Activated gamma-delta T cell (primary cell): Measurements from ENCODE around the gene NEK11.
"Not testable (repeated sequence)": the region's sequence is repeated elsewhere in the genome, so short reads cannot be mapped to it uniquely, and the experiment has no call there.

Source experiments
- DNase-seq: peaks from one replicate; lab custom pipeline; 2025; lab: John Stamatoyannopoulos, UW

Gene NEK11

DNA sequence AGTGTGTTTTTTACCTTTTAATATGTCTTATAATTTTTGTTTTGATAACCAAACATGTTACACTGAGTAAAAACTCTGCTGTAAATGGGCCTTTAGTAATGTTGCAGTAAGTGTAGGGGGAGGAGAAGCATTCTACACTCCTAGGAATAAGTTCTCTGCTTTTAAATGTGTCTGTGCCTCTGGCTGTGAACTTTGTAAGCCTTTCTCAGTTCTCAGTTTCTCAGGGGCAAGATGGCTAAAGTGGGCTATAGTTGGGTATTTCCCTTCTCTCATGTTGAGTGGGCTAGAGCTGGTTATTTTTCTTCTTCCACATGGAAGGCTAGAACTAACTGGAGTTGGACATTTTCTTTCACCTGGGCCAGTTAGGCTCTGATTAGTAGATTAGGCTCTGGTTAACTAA is 279.6 kb downstream of the NEK11 start:
- no peak for DNase-seq

GRCh38 chr3:131314318-131314717 is 287.6 kb downstream of the NEK11 start:
- DNase-seq: no peak

DNA sequence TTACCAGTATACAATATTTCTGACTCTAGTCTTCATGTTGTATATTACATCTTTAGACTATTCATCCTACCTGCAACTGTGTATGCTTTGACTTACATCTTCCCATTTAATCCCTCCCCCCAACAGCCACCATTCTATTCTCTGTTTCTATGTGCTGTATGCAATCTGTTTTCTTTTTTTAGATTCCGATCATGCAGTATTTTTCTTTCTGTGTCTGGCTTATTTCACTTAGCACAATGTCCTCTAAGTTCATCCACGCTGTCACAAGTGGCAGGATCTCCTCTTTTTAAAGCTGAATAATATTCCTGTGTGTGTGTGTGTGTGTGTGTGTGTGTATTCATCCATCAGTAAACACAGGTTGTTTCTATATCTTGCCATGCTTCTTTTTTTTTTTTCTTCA is 288.5 kb downstream of the NEK11 start:
- no peak for DNase-seq

GRCh38 chr3:131317667-131318066 is 291.0 kb downstream of the NEK11 start:
- no peak for DNase-seq

DNA sequence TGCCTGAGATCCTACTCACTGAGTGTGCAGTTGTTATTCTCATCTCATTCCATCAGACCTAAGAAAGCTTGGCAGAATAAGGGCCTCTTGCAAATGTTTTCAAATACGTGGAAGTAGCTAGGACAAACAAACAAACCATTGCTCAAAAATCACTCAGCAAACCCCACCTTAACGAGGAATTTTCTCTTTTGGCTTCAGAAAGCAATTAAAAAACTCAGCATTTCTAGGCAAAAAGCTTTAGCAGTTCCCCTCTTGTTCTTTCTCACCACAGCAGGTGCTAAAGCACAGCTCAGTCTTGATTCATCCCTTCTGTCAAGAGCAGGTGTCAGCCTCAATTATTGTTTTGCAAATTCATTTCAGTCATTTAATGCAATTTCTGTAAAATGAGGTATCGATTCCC is 296.3 kb downstream of the NEK11 start:
- no peak for DNase-seq

GRCh38 chr3:131323792-131324191 is 297.1 kb downstream of the NEK11 start:
- DNase-seq: no peak

GRCh38 chr3:131324923-131325322 is 298.2 kb downstream of the NEK11 start:
- DNase-seq: no peak

DNA sequence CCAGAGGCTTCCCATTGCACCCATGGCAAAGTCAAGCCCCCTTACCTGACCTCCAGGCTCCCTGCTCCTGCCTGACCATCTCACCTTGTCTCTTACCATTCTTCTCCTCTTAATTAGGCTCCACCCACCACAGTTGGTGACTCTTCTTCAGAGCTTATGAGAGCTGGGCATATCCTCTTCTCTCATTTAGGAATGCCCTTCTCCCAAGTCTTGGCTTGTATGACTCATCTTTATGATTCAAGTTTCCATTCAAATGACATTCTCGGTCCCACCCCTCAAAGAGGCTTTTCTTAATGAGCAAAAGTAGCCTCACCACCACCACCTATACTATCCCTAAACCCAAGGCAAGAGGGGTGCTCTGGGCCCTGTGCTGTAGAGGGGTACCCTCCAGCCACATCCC is 299.6 kb downstream of the NEK11 start:
- no peak for DNase-seq

- no peak for DNase-seq
These were observed 302.0 kb downstream of the NEK11 start for GRCh38 chr3:131328721-131329120.

GRCh38 chr3:131329774-131330173 is 303.1 kb downstream of the NEK11 start:
- no peak for DNase-seq

DNA sequence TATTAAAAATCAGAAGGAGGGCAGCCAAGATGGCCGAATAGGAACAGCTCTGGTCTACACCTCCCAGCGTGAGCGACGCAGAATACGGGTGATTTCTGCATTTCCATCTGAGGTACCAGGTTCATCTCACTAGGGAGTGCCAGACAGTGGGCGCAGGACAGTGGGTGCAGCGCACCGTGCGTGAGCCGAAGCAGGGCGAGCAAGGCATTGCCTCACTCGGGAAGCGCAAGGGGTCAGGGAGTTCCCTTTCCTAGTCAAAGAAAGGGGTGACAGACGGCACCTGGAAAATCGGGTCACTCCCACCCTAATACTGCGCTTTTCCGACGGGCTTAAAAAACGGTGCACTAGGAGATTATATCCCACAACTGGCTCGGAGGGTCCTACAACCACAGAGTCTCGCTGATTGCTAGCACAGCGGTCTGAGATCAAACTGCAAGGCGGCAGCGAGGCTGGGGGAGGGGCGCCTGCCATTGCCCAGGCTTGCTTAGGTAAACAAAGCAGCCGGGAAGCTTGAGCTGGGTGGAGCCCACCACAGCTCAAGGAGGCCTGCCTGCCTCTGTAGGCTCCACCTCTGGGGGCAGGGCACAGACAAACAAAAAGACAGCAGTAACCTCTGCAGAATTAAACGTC is 304.9 kb downstream of the NEK11 start:
- not testable (repeated sequence) for DNase-seq

DNA sequence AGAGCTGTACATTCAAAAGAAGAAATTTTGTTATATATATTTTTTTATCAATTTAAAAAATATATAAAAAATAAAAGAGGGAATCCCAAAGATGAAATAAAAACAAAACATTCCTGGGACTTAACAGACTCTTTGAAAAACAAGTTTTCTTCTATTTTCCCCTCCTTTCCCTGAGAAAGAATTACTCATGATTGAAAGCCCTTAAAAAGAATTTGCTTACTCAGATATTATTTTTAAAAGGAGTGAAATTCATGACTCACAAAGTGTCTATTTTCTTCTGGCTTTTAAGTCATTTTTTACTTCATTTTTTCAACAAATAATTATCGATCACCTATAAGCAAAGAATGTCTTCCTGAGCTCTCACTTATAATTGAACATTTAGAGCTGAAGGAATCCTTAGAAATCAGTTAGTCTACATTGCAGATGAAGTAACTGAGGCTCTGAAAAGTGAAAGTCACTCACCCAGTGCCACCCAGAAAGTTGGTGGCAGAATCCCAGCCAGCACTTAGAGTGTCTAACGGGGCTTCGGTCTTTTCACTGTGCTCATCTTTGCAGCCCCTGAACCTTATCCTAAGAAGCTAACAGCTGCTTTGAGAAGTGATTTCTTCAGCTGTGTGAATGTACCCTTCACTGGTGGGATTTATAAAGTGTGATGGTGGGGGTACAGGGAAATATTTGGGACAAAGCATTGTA is 312.4 kb downstream of the NEK11 start:
- DNase-seq: no peak

DNA sequence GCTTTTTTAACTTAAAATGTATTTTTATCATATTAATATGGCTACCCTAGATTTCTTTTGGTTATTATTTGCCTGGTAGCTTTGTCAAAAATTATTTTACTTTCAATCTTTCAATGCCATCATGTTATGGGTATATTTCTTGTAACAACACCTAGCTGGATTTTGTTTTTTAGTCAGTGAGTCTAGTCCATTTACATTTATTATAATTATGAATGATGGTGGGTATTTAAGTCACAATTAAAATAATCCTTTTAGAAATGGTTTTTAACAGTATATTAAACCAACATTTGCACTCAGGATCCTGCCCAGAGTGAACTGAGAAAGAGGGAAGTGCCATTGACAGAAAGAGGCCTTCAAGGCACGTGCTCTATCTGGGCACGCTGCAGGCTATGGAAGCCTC is 315.1 kb downstream of the NEK11 start:
- no peak for DNase-seq

DNA sequence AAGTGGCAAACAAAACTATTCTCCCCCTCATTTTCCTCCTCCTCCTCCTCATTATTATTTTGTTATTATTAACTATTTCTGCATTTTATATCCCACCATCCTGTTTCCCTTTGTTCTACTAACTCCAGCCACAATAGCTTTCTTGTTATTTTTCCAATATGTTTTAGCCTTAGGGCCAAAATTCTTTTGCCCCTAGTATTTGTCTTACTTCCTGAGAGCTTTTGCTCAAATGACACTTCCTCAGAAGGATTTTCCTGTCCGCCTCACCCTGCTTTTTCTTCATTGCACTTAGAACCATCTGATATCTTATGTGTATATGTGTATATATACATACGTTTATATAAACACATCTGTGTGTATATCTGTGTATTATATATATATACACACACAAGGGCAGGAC is 322.2 kb downstream of the NEK11 start:
- no peak for DNase-seq

DNA sequence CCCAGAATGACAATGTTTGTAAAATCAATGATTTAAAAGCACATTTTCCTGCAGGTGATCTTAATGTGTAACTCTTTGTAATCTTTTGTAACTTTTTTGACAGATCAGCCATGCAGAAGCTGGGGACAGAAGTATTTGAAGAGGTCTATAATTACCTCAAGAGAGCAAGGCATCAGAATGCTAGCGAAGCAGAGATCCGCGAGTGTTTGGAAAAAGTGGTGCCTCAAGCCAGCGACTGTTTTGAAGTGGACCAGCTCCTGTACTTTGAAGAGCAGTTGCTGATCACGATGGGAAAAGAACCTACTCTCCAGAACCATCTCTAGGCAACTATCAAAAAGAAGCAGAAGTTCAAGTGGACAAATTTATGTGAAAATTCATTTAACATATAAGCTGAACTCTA is 322.8 kb downstream of the NEK11 start:
- DNase-seq: no peak

- no peak for DNase-seq
These were observed 323.3 kb downstream of the NEK11 start for GRCh38 chr3:131349946-131350347.

DNA sequence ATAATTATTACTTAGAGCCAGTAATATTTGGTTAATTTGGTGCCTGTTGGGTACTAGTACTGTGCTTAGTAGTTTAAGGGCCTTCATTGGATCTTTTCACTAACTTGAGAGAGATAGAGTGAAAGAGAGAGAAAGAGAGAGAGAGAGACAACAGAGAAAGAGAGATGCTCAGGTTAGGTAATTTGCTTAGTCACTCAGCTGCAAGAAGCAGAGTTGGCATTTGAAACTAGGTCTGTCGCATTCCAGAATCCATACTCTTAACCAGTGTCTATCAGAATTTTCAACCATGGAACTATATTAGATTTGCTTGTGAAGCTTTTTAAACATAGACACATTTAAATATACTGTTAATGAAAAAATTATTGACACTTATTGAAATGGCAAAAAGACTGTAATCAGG is 323.8 kb downstream of the NEK11 start:
- DNase-seq: no peak

- DNase-seq: no peak
These were observed 326.6 kb downstream of the NEK11 start for GRCh38 chr3:131353016-131353877.

- no peak for DNase-seq
These were observed 327.3 kb downstream of the NEK11 start for GRCh38 chr3:131353986-131354385.

GRCh38 chr3:131356006-131356595 is 329.4 kb downstream of the NEK11 start:
- no peak for DNase-seq

GRCh38 chr3:131357275-131357674 is 330.6 kb downstream of the NEK11 start:
- no peak for DNase-seq

- no peak for DNase-seq
These were observed 333.6 kb downstream of the NEK11 start for GRCh38 chr3:131360191-131360755.
